ENCODE measurements around the gene TMEM91.
A peak's percentile ranks its signal among the peaks of the same experiment; 100 is the strongest.
"Not testable (repeated sequence)": the region's sequence is repeated elsewhere in the genome, so short reads cannot be mapped to it uniquely, and the experiment has no call there.

TMEM91 gene

DNA sequence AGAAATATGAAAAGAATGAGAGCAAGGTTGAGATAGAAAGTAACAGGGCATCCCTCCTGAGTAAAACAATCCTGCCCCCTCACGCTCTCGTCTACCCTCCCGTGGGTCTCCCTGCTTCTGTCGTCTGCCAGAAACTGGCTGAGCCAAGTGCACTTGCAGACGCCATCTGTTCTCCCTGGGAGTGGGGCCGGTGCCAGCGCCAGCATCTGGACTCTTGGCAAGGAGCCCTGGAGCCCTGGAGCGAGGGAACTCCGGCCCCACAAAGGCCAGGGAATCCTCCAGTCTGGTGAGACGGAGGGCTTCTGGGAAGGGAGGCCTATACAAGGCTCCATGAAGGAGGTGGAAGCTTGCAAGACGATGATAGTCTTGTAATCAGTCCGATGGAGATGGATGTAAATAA is 2.3 kb upstream of the TMEM91 start:
- H3K4me3 ChIP-seq (ENCODE audit: control insufficient read depth, low read depth, low read length) = no peak overlapping the region
- DNase-seq (ENCODE audit: low read depth) = peak; percentile 55

DNA sequence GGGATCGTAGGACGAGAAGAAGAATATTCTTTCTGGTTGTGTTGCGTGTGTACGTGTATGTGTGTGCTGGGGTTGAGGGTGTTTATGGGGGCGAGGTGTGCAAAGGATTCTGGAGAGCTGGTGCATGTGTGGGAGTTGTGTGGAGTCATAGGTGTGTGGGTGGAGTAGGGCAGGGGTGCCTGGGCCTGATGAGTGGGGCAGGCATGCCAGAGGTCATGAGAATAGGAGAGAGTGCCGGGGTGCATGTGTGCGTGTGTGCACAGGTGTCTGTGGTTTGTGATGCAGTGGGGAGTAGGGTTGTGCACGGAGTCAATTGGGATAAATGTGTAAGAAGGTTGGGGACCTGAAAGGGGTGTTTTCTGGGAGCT is 649 bp downstream of the TMEM91 start:
- TF ChIP-seq, protein P1, sequence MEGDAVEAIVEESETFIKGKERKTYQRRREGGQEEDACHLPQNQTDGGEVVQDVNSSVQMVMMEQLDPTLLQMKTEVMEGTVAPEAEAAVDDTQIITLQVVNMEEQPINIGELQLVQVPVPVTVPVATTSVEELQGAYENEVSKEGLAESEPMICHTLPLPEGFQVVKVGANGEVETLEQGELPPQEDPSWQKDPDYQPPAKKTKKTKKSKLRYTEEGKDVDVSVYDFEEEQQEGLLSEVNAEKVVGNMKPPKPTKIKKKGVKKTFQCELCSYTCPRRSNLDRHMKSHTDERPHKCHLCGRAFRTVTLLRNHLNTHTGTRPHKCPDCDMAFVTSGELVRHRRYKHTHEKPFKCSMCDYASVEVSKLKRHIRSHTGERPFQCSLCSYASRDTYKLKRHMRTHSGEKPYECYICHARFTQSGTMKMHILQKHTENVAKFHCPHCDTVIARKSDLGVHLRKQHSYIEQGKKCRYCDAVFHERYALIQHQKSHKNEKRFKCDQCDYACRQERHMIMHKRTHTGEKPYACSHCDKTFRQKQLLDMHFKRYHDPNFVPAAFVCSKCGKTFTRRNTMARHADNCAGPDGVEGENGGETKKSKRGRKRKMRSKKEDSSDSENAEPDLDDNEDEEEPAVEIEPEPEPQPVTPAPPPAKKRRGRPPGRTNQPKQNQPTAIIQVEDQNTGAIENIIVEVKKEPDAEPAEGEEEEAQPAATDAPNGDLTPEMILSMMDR (IDR thresholded peaks at IDR 0.05; ENCODE audit: control insufficient read depth, insufficient read depth, low read depth, low read length, missing control alignments) = no peak
- DNase-seq (ENCODE audit: low read depth) = no peak

More for the DNA sequence above, 2.3 kb upstream of the TMEM91 start:
- TF ChIP-seq, protein P1 (IDR thresholded peaks at IDR 0.05; ENCODE audit: control insufficient read depth, insufficient read depth, low read depth, low read length, missing control alignments) = no peak

DNA sequence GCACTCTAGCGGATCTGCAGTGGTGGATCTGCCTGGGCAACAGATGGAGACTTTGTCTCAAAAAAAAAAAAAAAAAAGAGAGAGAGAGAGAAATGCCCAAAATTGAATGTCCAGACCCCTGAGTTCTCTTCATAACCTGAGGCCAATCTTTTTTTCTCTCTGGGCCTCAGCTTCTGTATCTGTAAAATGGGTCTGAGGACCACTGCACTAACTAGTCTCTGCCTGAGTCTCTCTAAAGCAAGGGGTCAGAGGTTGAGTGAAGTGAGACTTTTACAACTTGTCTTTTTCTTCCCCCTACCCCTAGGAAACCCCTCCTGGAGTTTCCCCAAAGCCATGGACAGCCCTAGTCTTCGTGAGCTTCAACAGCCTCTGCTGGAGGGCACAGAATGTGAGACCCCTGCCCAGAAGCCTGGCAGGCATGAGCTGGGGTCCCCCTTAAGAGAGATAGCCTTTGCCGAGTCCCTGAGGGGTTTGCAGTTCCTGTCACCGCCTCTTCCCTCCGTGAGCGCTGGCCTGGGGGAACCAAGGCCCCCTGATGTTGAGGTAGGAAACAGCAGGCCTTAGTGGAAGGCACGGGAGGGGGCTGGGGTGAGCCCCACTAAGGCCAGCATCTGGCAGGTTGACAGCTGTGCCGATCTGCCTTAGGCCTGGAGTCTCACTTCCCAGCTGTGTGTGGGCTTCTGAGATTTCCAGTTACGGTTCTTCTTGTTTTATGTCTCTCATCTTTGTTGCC is 1.8 kb downstream of the TMEM91 start:
- TF ChIP-seq, protein P1 (IDR thresholded peaks at IDR 0.05; ENCODE audit: control insufficient read depth, insufficient read depth, low read depth, low read length, missing control alignments) = no peak
- DNase-seq (ENCODE audit: low read depth) = no peak
- H3K4me3 ChIP-seq (ENCODE audit: control insufficient read depth, low read depth, low read length) = no peak overlapping the region

More for the DNA sequence above, 649 bp downstream of the TMEM91 start:
- H3K4me3 ChIP-seq (ENCODE audit: control insufficient read depth, low read depth, low read length) = peak overlapping the region; percentile 47

- DNase-seq (ENCODE audit: low read depth); H3K4me3 ChIP-seq (ENCODE audit: control insufficient read depth, low read depth, low read length): not testable (repeated sequence)
These were observed 5.2 kb downstream of the TMEM91 start for GRCh38 chr19:41381536-41381935.

- H3K4me3 ChIP-seq (ENCODE audit: control insufficient read depth, low read depth, low read length) = no peak overlapping the region
- DNase-seq (ENCODE audit: low read depth) = no peak
- TF ChIP-seq, protein P1 (IDR thresholded peaks at IDR 0.05; ENCODE audit: control insufficient read depth, insufficient read depth, low read depth, low read length, missing control alignments) = no peak
These were observed 8.0 kb downstream of the TMEM91 start for GRCh38 chr19:41384351-41384750.

DNA sequence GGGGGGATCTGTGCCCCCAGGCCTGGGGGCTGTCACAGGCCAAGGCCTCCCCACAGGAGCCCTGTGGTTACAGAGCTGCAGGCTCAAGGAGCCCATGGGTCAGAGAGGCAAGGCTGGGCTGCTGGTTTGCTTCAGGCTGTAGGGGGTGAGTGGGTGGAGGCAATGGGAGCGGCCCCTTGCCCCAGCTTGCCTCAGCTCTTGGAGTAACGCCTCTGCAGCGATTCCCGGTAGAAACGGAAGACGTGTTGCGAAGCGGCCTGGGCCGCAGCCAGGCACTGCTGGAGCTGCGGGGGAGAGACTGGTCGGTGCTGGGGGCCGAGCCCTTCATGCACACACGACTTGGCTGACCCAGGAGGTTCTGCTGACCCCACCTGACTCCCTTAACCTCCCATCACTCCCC is 10.1 kb downstream of the TMEM91 start:
- H3K4me3 ChIP-seq (ENCODE audit: control insufficient read depth, low read depth, low read length) = no peak overlapping the region
- no peak for DNase-seq (ENCODE audit: low read depth)
- TF ChIP-seq, protein P1 (IDR thresholded peaks at IDR 0.05; ENCODE audit: control insufficient read depth, insufficient read depth, low read depth, low read length, missing control alignments) = no peak

DNA sequence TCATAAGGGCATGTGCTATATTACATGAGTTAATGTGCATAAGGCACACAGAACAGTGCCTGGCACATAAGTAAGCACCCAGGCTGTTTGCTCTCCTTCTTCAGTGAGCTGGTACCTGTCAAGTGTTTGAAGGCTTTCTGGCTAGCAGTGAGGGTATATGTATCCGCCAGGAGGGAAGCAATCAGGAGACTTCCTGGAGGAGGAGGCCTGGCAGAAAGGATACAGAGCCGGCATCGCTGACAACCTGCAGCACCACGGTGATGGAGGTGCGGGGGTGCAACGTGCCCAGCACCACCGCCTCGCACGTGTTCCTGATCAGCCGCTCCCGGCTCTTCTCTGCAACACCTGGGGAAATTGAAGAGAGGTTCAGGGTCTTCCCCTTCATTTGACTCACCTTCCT is 15.3 kb downstream of the TMEM91 start:
- no peak for DNase-seq (ENCODE audit: low read depth)
- no peak overlapping the region for H3K4me3 ChIP-seq (ENCODE audit: control insufficient read depth, low read depth, low read length)
- TF ChIP-seq, protein P1 (IDR thresholded peaks at IDR 0.05; ENCODE audit: control insufficient read depth, insufficient read depth, low read depth, low read length, missing control alignments) = no peak

All from AG09309 (cell line).